H9 (cell line): ENCODE measurements around the gene PUM1. TPM values are rescaled to one million over a fixed set of nuclear protein-coding genes. Genes with fewer than 3 reads are reported as not detected.

Source experiments
- DNase-seq: peaks from one replicate; pipeline ENCODE4 v3.0.0-alpha.2; 2017
- H2AFZ ChIP-seq: one replicate; pipeline ENCODE4 v1.6.1; 2013; ENCODE audit warnings: mild to moderate bottlenecking, low read length, control low read depth, moderate library complexity
- H2AK5ac ChIP-seq: 2 replicates; pipeline ENCODE4 v1.6.1; 2013; ENCODE audit warnings: low read length, control low read depth, mixed read lengths; ENCODE audit not compliant: insufficient read length
- H2BK120ac ChIP-seq: one replicate; pipeline ENCODE4 v1.6.1; 2013; ENCODE audit warnings: low read depth, mild to moderate bottlenecking, low read length, control low read depth, inconsistent platforms; ENCODE audit not compliant: poor library complexity, severe bottlenecking
- H2BK12ac ChIP-seq: 2 replicates; pipeline ENCODE4 v1.6.1; 2013; ENCODE audit warnings: low read length, control low read depth, mixed read lengths, low read depth; ENCODE audit not compliant: insufficient read length
- H2BK15ac ChIP-seq: 2 replicates; pipeline ENCODE4 v1.6.1; 2013; ENCODE audit warnings: low read depth, low read length, control low read depth
- H2BK20ac ChIP-seq: one replicate; pipeline ENCODE4 v1.6.1; 2013; ENCODE audit warnings: low read depth, mild to moderate bottlenecking, low read length, control low read depth, inconsistent platforms; ENCODE audit not compliant: poor library complexity, severe bottlenecking
- H2BK5ac ChIP-seq: 2 replicates; pipeline ENCODE4 v1.6.1; 2013; ENCODE audit warnings: low read length, control low read depth, mixed read lengths; ENCODE audit not compliant: insufficient read length
- H3K14ac ChIP-seq: 2 replicates; pipeline ENCODE4 v1.6.1; 2013; ENCODE audit warnings: low read length, control low read depth; ENCODE audit not compliant: insufficient read depth
- H3K18ac ChIP-seq: 2 replicates; pipeline ENCODE4 v1.6.1; 2013; ENCODE audit warnings: low read depth, mild to moderate bottlenecking, mixed read lengths, low read length, control low read depth; ENCODE audit not compliant: insufficient read length
- H3K23ac ChIP-seq: 2 replicates; pipeline ENCODE4 v1.6.1; 2013; ENCODE audit warnings: low read length, control low read depth, mixed read lengths, low read depth; ENCODE audit not compliant: insufficient read length
- H3K23me2 ChIP-seq: 2 replicates; pipeline ENCODE4 v1.6.1; 2013; ENCODE audit warnings: low read depth, mild to moderate bottlenecking, mixed read lengths, low read length, control low read depth; ENCODE audit not compliant: insufficient read length, poor library complexity, severe bottlenecking
- H3K27ac ChIP-seq: 2 replicates; pipeline ENCODE4 v1.5.1; 2013; ENCODE audit warnings: low read length, control low read depth, mixed read lengths, low read depth; ENCODE audit not compliant: insufficient read length
- H3K27me3 ChIP-seq: 2 replicates; pipeline ENCODE4 v1.6.1; 2013; ENCODE audit warnings: low read length, control low read depth, inconsistent platforms; ENCODE audit not compliant: insufficient read depth
- H3K4ac ChIP-seq: 2 replicates; pipeline ENCODE4 v1.6.1; 2013; ENCODE audit warnings: low read depth, mild to moderate bottlenecking, control low read depth, inconsistent platforms, low read length, moderate library complexity
- H3K4me1 ChIP-seq: 2 replicates; pipeline ENCODE4 v1.6.1; 2013; ENCODE audit warnings: low read length, control low read depth, inconsistent platforms; ENCODE audit not compliant: insufficient read depth
- H3K4me2 ChIP-seq: 2 replicates; pipeline ENCODE4 v1.6.1; 2013; ENCODE audit warnings: low read length, control low read depth, mixed read lengths; ENCODE audit not compliant: insufficient read length, insufficient read depth
- H3K56ac ChIP-seq: 2 replicates; pipeline ENCODE4 v1.6.1; 2013; ENCODE audit warnings: low read depth, mild to moderate bottlenecking, mixed read lengths, low read length, control low read depth; ENCODE audit not compliant: insufficient read length
- H3K79me1 ChIP-seq: 2 replicates; pipeline ENCODE4 v1.6.1; 2013; ENCODE audit warnings: low read depth, mild to moderate bottlenecking, moderate library complexity, low read length, control low read depth, inconsistent platforms; ENCODE audit not compliant: insufficient read depth, poor library complexity, severe bottlenecking
- H3K79me2 ChIP-seq: 2 replicates; pipeline ENCODE4 v1.6.1; 2013; ENCODE audit warnings: low read length, control low read depth, inconsistent platforms; ENCODE audit not compliant: insufficient read depth
- H3K9ac ChIP-seq: 2 replicates; pipeline ENCODE4 v1.6.1; 2013; ENCODE audit warnings: low read length, control low read depth, mixed read lengths; ENCODE audit not compliant: insufficient read length; ENCODE audit errors: extremely low read depth
- H3K9me3 ChIP-seq: one replicate; pipeline ENCODE4 v1.6.1; 2013; ENCODE audit warnings: low read depth, low read length, inconsistent platforms; ENCODE audit not compliant: control insufficient read depth
- H3T11ph ChIP-seq: one replicate; pipeline ENCODE4 v1.6.1; 2013; ENCODE audit warnings: mild to moderate bottlenecking, low read length, control low read depth, inconsistent platforms
- H4K20me1 ChIP-seq: one replicate; pipeline ENCODE4 v1.6.1; 2013; ENCODE audit not compliant: control insufficient read depth, insufficient read length, insufficient read depth
- H4K5ac ChIP-seq: 2 replicates; pipeline ENCODE4 v1.6.1; 2013; ENCODE audit warnings: low read depth, mild to moderate bottlenecking, mixed read lengths, low read length, control low read depth; ENCODE audit not compliant: insufficient read length
- H4K8ac ChIP-seq: replicated peaks from 2 replicates; pipeline ENCODE4 v1.6.1; 2013; ENCODE audit warnings: low read length, control low read depth, mixed read lengths, low read depth; ENCODE audit not compliant: insufficient read length
- H4K91ac ChIP-seq: 2 replicates; pipeline ENCODE4 v1.6.1; 2013; ENCODE audit warnings: low read depth, mild to moderate bottlenecking, moderate library complexity, mixed read lengths, low read length, control low read depth; ENCODE audit not compliant: insufficient read length
- H3K27ac Mint-ChIP-seq, 3 experiments: 2 replicates in 2 of 3; 3 replicates in 1 of 3; pipeline ENCODE4 v1.8.0; 2020 to 2021; ENCODE audit warnings: mixed read lengths in 3 of 3, mild to moderate bottlenecking in 1 of 3, moderate library complexity in 1 of 3
- H3K27me3 Mint-ChIP-seq: 2 replicates; pipeline ENCODE4 v1.8.0; 2021; ENCODE audit warnings: low read depth, mild to moderate bottlenecking, moderate library complexity, mixed read lengths
- H3K36me3 Mint-ChIP-seq, 3 experiments: 2 replicates in 2 of 3; 3 replicates in 1 of 3; pipeline ENCODE4 v1.8.0; 2020 to 2021; ENCODE audit warnings: low read depth in 3 of 3, mixed read lengths in 3 of 3; ENCODE audit not compliant: insufficient read depth in 1 of 3
- H3K4me1 Mint-ChIP-seq, 2 experiments: 2 replicates each; pipeline ENCODE4 v1.8.0; 2020; ENCODE audit warnings: mixed read lengths in 2 of 2
- H3K4me3 Mint-ChIP-seq, 2 experiments: 2 replicates in 1 of 2; 3 replicates in 1 of 2; pipeline ENCODE4 v1.8.0; 2020 to 2021; ENCODE audit warnings: mild to moderate bottlenecking in 2 of 2, mixed read lengths in 2 of 2, moderate library complexity in 1 of 2
- H3K9me3 Mint-ChIP-seq, 2 experiments: 2 replicates in 1 of 2; 3 replicates in 1 of 2; pipeline ENCODE4 v1.8.0; 2020; ENCODE audit warnings: mild to moderate bottlenecking in 2 of 2, mixed read lengths in 2 of 2, moderate library complexity in 1 of 2
- WGBS: extraction: QIAGEN DNeasy Blood & Tissue Kit; methylation state at CpG from one replicate; pipeline ENCODE4 v1.1.7; 2013; ENCODE audit warnings: missing lambda C conversion rate, low lambda C conversion rate, mixed read lengths; ENCODE audit not compliant: insufficient read length; ENCODE audit errors: extremely low coverage; 5-methylcytosine and 5-hydroxymethylcytosine counted together
- total RNA-seq: library from RNA; stranded (reverse); gene quantifications from 2 replicates; pipeline ENCODE4 v1.2.1, GENCODE V29; 2021
- TF ChIP-seq, protein P1 (sequence below): fragments of 200-600 bp; sonication (generic); conservative IDR thresholded peaks from 3 replicates; pipeline ENCODE4 v1.8.0; 2021; ENCODE audit warnings: antibody characterized with exemption, mild to moderate bottlenecking

Gene PUM1
- total RNA-seq, 1 experiment from 2014 or later, result 164 TPM

DNA sequence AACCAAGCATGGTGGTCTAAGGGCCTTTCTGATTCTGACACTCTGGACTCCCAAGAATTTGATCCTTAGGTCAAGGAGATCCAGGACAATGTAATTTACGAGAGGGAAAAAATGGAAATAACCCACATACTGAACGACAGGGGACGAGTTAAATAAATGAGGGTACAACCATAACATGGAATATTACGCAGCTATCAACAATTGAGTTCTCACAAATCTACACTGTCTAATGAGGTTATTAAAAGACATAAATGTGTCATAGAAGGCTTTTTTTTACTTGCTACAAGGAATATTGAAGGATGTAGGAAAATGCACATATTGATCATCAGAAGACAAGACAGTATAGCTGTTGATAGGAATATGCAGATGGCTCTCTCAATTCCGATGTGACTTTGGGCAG lies 180.8 kb downstream of the PUM1 start:
- Histone ChIP-seq H3K56ac (no peak overlapping the region), H3K4ac (no peak overlapping the region), H2AK5ac (no peak overlapping the region), H3K27me3 (no peaks in the 10 kb centered on the region), H2BK20ac (no peak overlapping the region), H2BK15ac (no peak overlapping the region), H3K23me2 (no peaks in the 10 kb centered on the region), H4K20me1 (no peaks in the 10 kb centered on the region), H2AFZ (no peak overlapping the region), H3K4me1 (peaks cover 7% of the 10 kb centered on the region; the same call in 1 of the 2 replicates), H3K79me2 (no peaks in the 10 kb centered on the region), H3K27ac (no peak overlapping the region), H3K9me3 (no peaks in the 10 kb centered on the region), H4K8ac (no peak overlapping the region), H3K14ac (no peak overlapping the region), H2BK12ac (no peak overlapping the region), H4K91ac (no peak overlapping the region), H3K9ac (no peak overlapping the region), H3K23ac (no peak overlapping the region), H2BK120ac (no peak overlapping the region), H3K18ac (no peak overlapping the region), H4K5ac (no peak overlapping the region), H3K4me2 (no peak overlapping the region), H3T11ph (no peak overlapping the region), H3K79me1 (no peaks in the 10 kb centered on the region), H2BK5ac (no peak overlapping the region)
- H3K27ac Mint-ChIP-seq, result peak overlapping the region in 1 of 3 experiments; percentile 18; a peak in 1 of 7 replicates
- TF ChIP-seq, protein P1, sequence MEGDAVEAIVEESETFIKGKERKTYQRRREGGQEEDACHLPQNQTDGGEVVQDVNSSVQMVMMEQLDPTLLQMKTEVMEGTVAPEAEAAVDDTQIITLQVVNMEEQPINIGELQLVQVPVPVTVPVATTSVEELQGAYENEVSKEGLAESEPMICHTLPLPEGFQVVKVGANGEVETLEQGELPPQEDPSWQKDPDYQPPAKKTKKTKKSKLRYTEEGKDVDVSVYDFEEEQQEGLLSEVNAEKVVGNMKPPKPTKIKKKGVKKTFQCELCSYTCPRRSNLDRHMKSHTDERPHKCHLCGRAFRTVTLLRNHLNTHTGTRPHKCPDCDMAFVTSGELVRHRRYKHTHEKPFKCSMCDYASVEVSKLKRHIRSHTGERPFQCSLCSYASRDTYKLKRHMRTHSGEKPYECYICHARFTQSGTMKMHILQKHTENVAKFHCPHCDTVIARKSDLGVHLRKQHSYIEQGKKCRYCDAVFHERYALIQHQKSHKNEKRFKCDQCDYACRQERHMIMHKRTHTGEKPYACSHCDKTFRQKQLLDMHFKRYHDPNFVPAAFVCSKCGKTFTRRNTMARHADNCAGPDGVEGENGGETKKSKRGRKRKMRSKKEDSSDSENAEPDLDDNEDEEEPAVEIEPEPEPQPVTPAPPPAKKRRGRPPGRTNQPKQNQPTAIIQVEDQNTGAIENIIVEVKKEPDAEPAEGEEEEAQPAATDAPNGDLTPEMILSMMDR, result no peak
- peaks cover 47 to 49% of the 10 kb centered on the region in 2 experiments for H3K4me1 Mint-ChIP-seq
- H3K9me3 Mint-ChIP-seq, result no peaks in the 10 kb centered on the region
- DNase-seq, result no peak
- H3K36me3 Mint-ChIP-seq, result no peaks in the 10 kb centered on the region
- WGBS, result no CpG with 5 or more reads among the region's 5 CpGs
- H3K27me3 Mint-ChIP-seq, result no peaks in the 10 kb centered on the region
- no peak overlapping the region for H3K4me3 Mint-ChIP-seq
